Measurements from ENCODE around the gene TMC4.
"Not testable (repeated sequence)": the region's sequence is repeated elsewhere in the genome, so short reads cannot be mapped to it uniquely, and the experiment has no call there.

Gene TMC4, protein sequence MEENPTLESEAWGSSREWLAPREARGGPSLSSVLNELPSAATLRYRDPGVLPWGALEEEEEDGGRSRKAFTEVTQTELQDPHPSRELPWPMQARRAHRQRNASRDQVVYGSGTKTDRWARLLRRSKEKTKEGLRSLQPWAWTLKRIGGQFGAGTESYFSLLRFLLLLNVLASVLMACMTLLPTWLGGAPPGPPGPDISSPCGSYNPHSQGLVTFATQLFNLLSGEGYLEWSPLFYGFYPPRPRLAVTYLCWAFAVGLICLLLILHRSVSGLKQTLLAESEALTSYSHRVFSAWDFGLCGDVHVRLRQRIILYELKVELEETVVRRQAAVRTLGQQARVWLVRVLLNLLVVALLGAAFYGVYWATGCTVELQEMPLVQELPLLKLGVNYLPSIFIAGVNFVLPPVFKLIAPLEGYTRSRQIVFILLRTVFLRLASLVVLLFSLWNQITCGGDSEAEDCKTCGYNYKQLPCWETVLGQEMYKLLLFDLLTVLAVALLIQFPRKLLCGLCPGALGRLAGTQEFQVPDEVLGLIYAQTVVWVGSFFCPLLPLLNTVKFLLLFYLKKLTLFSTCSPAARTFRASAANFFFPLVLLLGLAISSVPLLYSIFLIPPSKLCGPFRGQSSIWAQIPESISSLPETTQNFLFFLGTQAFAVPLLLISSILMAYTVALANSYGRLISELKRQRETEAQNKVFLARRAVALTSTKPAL
- total RNA-seq = 0.80 to 2.7 (median 1.8) reads per million in 4 donors

DNA sequence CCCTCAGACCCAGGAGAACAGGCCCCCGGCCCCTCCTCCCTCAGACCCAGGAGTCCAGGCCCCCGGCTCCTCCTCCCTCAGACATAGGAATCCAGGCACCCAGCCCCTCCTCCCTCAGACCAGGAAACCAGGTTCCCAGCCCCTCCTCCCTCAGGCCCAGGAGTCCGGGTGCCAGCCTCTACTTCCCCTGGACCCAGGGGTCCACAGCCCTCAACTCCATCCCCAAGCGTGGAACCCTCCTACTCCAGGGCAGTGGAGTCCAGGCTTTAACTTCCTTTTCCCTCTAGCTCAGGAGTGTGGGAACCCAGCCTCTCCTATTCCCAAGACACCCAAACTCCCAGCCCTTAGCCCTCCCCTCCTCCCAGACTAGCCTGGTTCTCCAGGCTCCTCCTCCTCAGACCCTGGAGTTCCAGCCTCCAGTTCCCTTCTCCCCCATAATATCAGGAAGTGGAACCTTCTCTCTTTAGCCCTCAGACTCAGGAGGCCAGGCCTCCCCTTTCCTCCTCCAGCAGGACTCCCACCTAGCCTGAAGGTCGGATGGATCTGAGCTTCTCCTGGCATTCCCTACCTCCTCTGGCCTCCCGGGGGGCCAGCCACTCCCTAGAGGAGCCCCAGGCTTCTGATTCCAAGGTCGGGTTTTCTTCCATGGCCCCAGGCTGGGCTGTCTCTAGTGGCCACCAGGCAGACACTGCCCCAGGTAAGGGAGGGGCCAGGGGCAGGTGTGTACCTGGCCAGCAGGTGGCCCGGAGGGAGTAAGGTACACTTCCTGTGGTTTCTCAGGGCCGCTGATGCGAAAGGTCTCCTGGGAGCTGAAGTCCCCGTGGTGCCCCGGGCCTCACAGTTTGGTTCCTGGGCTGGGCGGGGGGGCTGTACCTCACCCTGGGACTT, at the start of gene TMC4:
TSS of gene TMC4 (minus strand) at position 690 of the 888 bp plus-strand sequence. CDS start at position 647, 43 bp downstream.
- DNase-seq = no peak

DNA sequence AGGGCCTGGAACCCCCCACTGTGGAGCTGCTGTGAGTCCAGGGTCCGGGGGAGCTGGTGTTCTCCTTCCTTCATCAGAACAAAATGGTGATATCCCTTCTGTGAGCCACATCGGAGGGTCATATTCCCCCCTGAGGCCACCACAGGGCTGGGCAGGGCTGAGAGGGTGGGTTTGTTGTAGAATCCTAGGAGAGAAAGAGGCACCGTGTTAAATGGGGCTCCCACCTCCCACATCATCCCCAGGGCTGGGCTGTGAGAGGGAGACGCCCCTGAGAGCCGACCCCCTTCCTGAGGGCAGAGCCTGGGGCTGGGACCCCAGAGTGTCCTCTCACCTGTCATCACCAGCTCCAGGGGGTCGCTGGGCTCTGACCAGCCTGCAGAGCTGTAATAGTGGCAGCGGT, 49.0 kb upstream of the TMC4 start:
- not testable (repeated sequence) for DNase-seq

DNA sequence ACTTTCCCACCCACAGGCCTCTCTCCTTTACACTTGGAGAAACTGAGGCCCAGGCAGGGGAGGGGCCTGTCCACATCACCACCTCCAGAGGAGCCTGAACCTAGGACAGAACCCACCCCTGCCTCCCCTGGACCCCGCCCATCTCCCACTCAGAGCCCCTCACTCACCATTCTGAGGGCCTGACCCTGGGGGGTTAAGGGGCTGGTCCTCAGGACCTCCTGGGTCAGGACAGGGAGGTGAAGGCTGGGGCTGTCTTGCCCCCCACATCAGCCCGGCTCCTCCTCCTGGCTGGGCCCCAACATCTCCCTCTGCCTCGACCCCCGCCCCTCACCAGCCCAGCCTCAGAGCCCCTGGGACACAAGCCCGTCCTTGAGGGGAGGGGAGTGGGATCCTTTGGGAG, 46.7 kb upstream of the TMC4 start:
- not testable (repeated sequence) for DNase-seq

DNA sequence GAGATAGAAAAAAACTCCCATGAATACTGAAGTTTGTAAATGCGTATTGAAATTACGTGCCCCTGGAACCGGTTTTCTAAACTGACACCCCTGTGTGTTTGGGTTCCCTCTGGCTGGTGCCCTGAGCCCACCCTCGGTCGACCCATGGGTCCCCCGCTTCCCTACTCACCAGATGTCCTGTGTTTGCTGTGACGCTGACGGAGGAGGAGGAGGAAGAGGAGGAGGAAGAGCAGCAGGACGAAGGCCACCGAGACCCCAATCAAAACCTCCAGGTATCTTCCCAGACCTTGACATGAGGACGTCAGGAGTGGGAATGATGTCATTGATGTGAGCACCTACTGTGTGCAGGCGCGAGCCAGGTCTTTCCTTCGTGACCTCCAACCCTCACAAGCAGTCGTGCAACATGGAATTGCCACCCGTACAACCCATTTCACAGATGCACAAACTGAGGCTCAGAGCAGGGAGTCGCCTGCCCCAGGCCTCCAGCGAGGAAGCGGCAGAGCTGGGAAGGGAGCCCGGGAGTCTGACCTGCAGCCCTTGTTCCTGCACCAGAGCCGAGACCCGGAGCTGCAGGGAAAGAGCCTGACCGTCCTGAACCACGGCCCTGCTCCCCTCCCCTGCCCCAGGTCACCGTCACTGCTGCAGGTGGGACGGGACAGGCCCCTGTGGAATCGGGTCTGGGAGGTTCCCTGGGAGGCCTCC, 46.2 kb upstream of the TMC4 start:
- no peak for DNase-seq

DNA sequence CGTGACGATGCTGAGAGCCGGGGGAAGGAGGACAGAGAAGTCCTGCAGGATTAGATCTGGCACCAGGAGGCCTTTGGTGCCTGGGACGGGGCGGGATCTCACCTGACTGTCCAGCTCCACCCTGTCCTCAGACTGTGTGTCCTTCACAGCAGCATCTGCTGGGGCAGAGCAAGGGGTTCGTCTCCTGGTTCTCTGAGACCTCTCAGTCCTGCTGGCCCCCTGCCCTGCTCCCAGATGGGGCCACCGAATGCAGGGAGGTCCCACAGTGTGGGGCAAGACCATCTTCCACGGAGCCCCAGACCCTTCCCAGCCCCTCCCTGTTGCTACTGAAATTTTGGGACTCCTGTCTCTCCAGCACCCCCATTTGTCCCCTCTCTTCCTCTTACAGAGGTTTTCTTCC, 45.3 kb upstream of the TMC4 start:
- no peak for DNase-seq

DNA sequence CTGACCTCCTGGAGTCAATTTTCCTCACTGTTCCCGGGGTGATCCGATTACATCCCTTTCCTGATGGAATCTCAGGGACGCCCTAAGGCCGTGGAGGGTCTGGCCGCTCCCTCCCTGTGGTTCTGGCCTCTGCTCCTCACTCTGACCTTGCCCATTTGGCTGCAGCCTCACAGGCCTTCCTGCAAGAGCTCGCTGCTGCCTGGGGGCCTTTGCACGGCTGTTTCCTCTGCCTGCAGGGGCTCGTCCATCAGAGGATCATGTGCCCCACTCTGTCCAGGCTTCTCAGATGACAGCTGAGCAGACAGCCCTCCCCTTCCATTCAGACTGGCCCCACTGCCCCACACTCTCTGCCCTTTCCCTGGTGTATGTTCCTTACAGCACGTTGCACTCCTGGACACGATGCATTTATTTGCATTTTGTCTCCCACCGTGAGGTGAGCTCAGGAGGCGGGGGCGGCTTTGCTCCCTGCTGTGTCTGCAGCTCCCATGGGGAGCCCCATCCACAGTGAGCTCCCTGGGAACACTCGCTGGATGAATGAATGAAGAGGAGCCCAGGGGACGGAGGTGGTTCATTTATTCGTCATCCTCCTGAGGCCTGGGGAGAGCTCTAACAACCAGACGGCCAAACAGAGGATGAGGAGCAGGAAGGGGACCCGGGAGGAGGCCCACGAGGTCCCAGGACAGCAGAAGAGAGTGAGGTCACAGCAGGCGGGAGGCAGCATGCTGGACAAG, 44.7 kb upstream of the TMC4 start:
- not testable (repeated sequence) for DNase-seq

DNA sequence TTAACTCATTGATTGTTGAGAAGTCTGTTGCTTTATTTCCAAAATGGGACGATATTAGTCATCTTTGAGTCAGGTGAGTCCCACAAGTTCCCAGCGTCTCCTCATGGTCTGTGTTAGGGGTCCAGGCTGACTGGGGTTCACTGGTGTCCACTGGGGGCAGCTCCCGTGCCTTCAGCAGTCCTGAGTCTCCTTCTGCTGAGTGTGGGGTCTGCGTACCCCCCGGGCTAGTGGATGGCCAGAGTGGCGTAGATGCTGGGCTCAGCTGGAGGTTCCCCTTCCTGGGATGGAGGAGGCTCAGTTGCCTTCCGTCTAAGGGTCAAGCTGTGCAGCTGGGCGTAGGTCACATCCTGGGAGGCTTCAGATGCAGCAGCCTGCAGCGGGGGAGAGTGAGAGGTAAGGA, 43.9 kb upstream of the TMC4 start:
- DNase-seq = no peak

DNA sequence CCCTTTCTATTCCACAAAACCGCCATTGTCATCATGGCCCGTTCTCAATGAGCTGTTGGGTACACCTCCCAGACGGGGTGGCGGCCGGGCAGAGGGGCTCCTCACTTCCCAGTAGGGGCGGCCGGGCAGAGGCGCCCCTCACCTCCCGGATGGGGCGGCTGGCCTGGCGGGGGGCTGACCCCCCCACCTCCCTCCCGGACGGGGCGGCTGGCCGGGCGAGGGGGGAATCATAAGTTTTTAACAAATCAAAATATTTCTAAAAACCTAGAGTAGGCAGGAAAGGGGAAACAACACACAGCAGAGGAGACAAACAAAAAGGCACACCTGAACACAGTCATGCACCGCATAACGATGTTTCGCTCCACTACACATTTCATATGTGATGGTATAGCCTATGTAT, 41.8 kb upstream of the TMC4 start:
- DNase-seq = not testable (repeated sequence)

DNA sequence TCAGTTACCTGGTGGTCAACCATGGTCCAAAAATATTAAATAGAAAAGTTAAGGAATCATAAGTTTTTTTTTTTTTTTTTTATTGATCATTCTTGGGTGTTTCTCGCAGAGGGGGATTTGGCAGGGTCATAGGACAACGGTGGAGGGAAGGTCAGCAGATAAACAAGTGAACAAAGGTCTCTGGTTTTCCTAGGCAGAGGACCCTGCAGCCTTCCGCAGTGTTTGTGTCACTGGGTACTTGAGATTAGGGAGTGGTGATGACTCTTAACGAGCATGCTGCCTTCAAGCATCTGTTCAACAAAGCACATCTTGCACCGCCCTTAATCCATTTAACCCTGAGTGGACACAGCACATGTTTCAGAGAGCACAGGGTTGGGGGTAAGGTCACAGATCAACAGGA, 41.3 kb upstream of the TMC4 start:
- not testable (repeated sequence) for DNase-seq

DNA sequence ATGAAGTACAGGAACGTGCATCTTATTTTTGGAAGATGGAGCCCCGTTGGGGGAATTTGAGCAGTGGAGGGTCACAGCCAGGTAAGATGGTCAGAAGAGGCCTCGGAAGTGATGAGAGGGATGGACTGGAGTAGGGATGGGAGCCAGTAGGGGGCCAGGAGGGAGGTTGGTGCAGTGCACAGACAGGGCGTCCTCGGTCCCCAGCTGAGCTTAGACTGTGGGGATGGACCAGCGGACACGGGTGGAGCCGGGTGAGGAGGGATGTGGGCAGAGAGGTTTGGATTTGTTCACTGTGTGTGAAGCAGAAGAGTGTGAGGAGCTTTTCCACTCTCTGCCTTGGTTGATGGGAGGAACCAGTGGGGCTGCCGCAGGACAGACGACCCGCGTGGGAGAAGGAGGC, 38.3 kb upstream of the TMC4 start:
- DNase-seq = no peak

DNA sequence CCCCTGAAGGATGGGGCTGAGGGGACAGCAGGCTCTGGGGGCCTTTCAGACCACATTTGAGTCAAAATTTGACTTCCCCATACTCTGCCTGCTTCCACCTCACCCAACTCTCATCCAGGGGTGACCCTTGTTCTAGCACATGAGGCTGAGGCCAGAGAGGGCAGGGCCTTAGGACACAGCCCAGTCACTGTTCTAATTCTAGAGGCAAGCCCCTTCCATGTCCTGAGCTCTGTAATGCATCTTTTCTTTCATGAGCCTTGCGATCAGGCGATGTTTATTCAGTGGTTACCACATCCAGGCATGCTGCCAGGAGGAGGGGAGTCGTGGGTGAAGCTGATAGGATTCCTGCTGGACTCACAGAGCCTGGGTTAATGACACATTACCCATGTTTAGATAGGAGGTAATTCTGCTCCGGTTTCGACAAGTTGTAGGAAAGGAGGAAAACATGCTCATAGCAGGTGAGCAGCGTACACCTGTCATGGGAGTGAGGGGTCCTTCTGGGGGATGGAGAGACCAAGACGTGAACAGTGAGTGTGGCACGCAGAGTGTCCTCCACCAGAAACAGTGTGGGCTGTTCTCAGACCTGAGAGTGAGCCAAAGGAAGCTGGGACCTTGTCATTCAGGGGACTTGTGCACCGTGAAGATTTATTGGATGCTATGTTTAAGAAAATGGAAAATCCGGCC, 37.0 kb upstream of the TMC4 start:
- DNase-seq = no peak

DNA sequence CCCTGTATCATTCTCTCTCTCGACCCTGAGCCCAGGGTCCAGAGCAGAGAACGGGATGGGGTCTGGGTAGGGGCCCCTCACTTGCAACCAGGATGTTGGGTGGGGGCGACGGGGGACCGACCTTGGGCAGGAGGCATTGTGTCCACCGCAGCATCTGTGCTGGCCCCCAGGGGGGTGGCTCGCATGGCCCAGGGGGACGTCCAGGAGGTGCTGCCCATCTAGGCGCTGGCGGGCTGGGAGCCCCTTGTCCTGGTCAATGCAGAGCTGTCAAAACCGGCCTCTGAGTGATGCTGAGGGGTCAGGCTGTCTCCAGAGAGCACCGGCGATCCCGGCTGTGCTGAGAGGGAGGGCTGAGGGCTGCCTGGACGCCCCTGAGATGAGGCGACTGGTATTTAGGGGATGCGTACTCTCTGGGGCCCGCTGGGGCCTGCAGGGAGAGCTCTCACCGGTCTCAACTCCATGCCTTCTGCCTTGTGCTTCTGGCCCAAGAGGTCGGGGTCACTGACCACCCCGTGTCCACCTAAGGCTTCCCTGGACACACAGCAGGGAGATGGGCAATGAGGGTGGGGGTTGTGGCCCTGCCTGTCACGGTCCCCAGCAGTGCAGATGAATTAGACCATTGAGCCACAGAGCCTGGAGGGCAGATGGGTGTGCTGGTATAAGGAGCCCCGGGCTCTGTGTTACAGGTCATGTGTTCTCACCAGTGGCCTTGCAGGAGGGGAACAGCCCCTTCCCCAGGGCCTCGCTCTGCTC, 36.3 kb upstream of the TMC4 start:
- DNase-seq = no peak

DNA sequence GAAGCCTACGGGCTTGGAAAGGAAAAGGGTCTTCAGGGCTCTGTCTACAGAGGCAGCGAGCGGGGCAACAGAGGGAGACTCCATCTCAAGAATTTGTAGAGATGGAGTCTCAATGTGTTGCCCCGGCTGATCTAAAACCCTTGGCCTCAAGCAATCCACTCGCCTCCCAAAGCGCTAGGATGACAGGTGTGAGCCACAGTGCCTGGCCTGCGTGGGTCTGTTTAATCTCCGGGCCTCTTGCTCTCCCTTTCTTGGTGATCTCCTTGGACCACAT, 35.8 kb upstream of the TMC4 start:
- no peak for DNase-seq

DNA sequence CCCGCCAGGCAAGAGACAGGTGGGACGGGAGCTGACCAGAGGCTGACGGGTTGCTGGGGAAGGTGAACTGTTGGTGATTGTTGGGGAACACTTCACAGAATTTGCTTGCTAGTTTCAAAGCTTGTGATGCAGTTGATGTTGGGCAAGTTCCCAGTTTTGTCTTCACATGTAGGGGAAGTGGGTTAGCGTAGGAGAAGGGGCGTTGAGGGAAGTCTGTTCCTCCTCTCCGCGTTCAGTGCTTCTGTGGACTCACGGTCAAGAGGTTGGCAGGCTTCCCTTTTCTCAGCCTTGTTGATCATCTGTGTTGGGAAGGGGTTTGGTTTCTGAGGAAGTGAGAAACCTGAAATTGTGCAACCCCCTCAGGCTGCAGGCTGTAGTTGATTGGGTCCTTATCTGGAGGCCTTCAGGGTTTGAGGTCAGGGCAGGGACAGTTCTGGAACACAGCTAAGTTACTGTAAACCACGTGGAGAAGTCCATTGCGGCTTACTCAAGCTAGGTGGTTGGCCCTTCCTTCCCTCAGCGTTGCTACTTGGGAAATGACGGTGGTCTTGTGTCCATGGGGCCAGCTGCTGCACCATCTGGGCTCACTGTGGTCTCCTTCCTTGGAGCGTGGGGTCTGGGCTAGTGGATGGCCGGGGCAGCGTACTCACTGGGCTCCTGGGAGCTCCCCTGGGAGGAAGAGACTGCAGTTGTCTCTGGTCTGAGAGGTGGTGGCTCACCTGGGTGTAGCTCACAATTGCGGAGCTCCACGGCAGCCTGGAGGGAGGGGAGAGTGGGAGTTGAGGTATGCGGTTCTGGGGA, 35.2 kb upstream of the TMC4 start:
- peak in 1 of 5 donors; percentile 60 for DNase-seq

DNA sequence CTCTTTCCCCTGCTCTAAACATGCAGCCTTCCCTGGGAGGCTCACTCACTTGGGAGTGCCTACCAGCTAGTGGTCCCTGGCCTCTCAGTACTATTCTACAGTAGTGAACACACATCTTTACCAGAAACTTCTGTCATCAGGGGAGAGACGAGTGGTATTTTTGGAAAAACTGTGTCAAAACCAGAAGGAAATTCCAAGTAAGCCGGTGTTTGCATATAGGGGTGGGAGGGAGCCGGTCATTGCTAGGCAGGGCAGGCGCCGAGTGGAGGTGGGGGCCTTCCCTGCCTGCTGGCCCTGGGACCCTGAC, 34.7 kb upstream of the TMC4 start:
- no peak for DNase-seq

DNA sequence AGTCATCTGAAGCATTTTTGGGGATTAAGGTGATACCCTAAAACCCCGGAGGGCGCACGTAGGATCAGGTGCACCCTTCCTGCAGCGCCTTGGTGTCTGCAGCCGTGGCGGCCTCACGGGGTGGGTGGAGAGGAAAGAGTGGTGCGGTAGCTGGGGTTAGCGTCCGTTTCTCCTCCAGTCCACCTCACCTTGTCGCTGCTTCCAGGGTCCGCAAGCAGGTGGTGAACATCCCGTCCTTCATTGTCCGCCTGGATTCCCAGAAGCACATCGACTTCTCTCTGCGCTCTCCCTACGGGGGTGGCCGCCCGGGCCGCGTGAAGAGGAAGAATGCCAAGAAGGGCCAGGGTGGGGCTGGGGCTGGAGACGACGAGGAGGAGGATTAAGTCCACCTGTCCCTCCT, 34.2 kb upstream of the TMC4 start:
- DNase-seq = not testable (repeated sequence)

DNA sequence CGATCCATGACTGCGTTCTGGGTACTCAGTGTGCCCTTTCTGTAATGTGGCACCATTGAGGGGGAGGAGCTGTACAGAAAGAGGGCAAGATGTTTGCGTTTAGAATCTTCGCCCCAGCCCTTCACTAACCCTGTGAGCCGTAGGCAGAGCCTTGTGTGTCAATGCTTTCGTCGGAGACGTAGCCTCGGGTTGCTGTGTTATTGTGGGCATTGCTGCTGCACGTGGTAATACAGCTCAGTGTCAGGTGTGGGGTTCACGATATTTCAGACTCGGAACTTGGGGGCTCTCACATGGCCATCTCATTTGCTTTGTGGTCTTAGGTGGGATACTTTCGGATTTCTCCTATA, 33.8 kb upstream of the TMC4 start:
- no peak for DNase-seq

DNA sequence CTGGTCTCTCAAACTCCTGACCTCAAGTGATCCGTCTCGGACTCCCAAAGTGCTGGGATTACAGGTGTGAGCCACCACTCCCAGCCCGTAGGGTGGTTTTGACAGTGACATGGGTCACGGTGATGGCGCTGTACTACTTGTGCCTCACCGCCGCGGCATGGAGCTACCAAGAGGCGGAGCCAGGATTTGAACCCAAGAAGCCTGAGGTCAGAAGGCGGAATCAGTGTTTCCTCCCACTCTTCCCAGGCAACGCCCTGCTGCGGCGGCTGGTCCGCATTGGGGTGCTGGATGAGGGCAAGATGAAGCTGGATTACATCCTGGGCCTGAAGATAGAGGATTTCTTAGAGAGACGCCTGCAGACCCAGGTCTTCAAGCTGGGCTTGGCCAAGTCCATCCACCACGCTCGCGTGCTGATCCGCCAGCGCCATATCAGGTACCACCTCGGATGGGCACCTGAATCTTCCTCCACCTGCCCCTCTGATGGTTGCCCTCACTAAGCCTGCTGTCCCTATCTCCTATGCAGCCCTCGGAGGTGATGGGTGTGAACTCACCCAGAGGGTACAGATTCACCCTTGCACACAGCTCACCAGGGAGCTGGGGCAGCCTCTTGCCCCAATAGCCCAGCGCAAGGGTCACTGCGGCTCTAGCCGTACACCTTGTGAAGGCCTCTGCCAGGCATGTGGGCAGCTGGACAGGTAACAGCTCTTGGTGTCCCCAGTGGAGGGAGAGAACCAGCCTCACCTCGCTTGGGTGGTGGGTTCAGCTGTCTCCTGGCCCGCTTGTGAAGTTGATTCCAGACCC, 33.3 kb upstream of the TMC4 start:
- no peak for DNase-seq

DNA sequence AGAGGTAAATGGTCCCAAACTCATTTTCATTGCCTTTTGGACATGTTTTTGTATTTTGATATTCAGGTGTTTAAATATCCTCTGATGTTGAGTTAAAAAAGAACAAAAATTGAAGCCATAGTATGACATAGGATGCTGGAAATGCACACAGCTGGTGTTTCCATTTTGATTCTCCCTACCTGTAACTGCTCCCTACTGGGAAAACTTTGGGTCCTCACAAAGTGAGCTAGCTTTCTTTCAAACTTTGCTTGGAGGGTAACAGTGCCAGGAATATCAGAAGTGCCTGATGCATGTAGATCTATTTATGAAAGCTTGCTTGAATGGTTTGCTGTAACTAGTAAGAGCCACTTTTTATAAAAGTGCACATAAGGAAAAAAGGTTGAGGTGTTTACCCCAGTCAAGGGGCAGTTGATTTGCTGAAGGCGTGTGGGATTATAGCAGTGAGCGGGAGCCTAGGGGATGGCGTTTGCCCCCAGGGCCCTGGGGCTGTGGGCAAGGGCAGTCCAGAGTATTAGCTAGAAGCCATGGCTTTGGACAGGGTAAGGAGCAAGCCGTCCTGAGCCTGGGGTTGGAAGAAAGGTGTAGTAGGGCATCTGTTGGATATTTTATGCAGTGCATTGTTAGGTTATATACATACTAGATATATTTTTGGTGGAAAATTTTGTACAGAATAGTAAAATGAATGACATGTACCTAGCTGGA, 32.0 kb upstream of the TMC4 start:
- no peak for DNase-seq
